Measurements from ENCODE around the gene WDPCP. TPM values are rescaled to one million over a fixed set of nuclear protein-coding genes. Genes with fewer than 3 reads are reported as not detected.

WDPCP gene
- total and polyA plus RNA-seq, 2 of the 8 experiments (the other 6 are each of a cell fraction or from before 2014, with no cell fraction given): 9.3 to 25.8 TPM

DNA sequence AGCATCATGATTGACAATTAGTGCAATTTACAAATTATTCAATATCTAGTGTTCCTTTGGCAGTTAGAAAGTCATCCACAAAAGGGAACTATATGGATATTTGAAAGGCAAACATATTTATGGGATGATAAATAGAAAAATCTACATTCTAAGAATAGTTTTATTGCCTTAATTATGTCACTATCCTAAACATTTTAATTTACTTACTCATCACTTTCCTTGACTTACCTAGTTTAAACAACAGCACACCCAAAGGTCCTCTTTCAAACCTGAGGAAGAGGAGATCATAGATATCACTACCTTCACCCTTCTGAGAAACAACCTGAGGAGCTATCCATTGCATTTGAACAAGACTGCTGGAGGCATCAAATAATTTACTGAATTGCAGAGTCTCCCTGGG, 184.5 kb downstream of the WDPCP start:
- Histone ChIP-seq H4K8ac (ENCODE audit: extremely low read depth, insufficient read depth, low read length) (no peak overlapping the region), H3K27me3 (replicated peaks in 1 of 4; ENCODE audit: control insufficient read depth in 3 of 4, extremely low read depth in 1 of 4, insufficient read depth in 3 of 4, low read length in 3 of 4) (no peaks in the 10 kb centered on the region), H4K5ac (ENCODE audit: insufficient read length, low read depth, low read length) (no peak overlapping the region), H3K79me1 (ENCODE audit: low read depth, low read length) (no peaks in the 10 kb centered on the region), H3K23ac (ENCODE audit: insufficient read length) (no peak overlapping the region), H3K4me2 (ENCODE audit: insufficient read depth in 1 of 2, low read depth in 2 of 2, low read length in 2 of 2) (no peak overlapping the region), H4K91ac (replicated peaks; ENCODE audit: insufficient read length, low read length) (no peak overlapping the region), H3K36me3 (ENCODE audit: control insufficient read depth in 2 of 4, insufficient read depth in 4 of 4, low read length in 3 of 4) (peaks cover 0 to 10% (median 2%) of the 10 kb centered on the region in 4 experiments; a peak in 3 of 8 replicates), H2AK5ac (ENCODE audit: low read depth, low read length) (no peak overlapping the region), H3K9ac (replicated peaks in 1 of 4; ENCODE audit: extremely low read depth in 1 of 4, low read depth in 3 of 4, low read length in 3 of 4) (no peak overlapping the region), H2BK15ac (ENCODE audit: low read length) (no peak overlapping the region), H3K4me1 (replicated peaks in 1 of 4; ENCODE audit: control insufficient read depth in 3 of 4, insufficient read depth in 4 of 4, low read length in 3 of 4) (0 out of 7 replicates have a peak, but pooled peaks cover 0 to 2% (median 0%) of the 10 kb centered on the region in 4 experiments), H3K18ac (ENCODE audit: extremely low read depth, low read length) (no peak overlapping the region), H2BK120ac (replicated peaks; ENCODE audit: low read depth, low read length) (no peak overlapping the region), H3K14ac (ENCODE audit: insufficient read length) (no peak overlapping the region), H3K23me2 (ENCODE audit: low read depth, low read length) (peaks cover 2% of the 10 kb centered on the region; the same call in 1 of the 2 replicates), H4K20me1 (replicated peaks in 1 of 2; ENCODE audit: control insufficient read depth in 1 of 2, insufficient read depth in 2 of 2, low read length in 2 of 2) (no peaks in the 10 kb centered on the region), H3K56ac (replicated peaks; ENCODE audit: insufficient read length, low read depth, low read length) (no peak overlapping the region), H2BK5ac (ENCODE audit: low read depth, low read length) (no peak overlapping the region), H3K27ac (ENCODE audit: low read depth, low read length) (no peak overlapping the region), H3K9me3 (ENCODE audit: insufficient read depth in 2 of 2, low read depth in 1 of 2, low read length in 1 of 2) (peaks cover 2 to 4% of the 10 kb centered on the region in 2 experiments; a peak in 2 of 4 replicates), H3K79me2 (ENCODE audit: control insufficient read depth in 1 of 2, insufficient read depth in 2 of 2, low read length in 2 of 2) (no peaks in the 10 kb centered on the region), H3K4me3 (ENCODE audit: extremely low read depth in 1 of 4, insufficient read depth in 2 of 4, low read depth in 3 of 4, low read length in 4 of 4) (no peak overlapping the region), H2BK20ac (ENCODE audit: low read length) (no peak overlapping the region), H3K4ac (replicated peaks; ENCODE audit: insufficient read length, low read depth, low read length) (no peak overlapping the region), H2BK12ac (ENCODE audit: low read depth, low read length) (no peak overlapping the region), H2AFZ (ENCODE audit: low read length) (no peak overlapping the region)
- TF ChIP-seq MAFK (IDR thresholded peaks at IDR 0.05; ENCODE audit: low read depth, low read length): no peak
- no peak for TF ChIP-seq POLR2A (IDR thresholded peaks at IDR 0.05; ENCODE audit: control extremely low read depth in 1 of 2, low read depth in 2 of 2, low read length in 2 of 2)
- no peak for TF ChIP-seq RFX5 (IDR thresholded peaks at IDR 0.05; ENCODE audit: borderline replicate concordance, low read depth, low read length)
- no peak for TF ChIP-seq KDM1A (IDR thresholded peaks at IDR 0.05; ENCODE audit: borderline replicate concordance, low read length)
- TF ChIP-seq, protein P1, sequence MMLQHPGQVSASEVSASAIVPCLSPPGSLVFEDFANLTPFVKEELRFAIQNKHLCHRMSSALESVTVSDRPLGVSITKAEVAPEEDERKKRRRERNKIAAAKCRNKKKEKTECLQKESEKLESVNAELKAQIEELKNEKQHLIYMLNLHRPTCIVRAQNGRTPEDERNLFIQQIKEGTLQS (IDR thresholded peaks at IDR 0.05; ENCODE audit: insufficient read depth, low read depth, low read length): no peak
- TF ChIP-seq CHD2 (IDR thresholded peaks at IDR 0.05; ENCODE audit: low read length): no peak
- no peak for TF ChIP-seq SIRT6 (IDR thresholded peaks at IDR 0.05; ENCODE audit: low read length)
- no peak for TF ChIP-seq RXRA (IDR thresholded peaks at IDR 0.05; ENCODE audit: insufficient read depth, low read depth, low read length)
- TF ChIP-seq, protein P2, sequence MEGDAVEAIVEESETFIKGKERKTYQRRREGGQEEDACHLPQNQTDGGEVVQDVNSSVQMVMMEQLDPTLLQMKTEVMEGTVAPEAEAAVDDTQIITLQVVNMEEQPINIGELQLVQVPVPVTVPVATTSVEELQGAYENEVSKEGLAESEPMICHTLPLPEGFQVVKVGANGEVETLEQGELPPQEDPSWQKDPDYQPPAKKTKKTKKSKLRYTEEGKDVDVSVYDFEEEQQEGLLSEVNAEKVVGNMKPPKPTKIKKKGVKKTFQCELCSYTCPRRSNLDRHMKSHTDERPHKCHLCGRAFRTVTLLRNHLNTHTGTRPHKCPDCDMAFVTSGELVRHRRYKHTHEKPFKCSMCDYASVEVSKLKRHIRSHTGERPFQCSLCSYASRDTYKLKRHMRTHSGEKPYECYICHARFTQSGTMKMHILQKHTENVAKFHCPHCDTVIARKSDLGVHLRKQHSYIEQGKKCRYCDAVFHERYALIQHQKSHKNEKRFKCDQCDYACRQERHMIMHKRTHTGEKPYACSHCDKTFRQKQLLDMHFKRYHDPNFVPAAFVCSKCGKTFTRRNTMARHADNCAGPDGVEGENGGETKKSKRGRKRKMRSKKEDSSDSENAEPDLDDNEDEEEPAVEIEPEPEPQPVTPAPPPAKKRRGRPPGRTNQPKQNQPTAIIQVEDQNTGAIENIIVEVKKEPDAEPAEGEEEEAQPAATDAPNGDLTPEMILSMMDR (IDR thresholded peaks at IDR 0.05; ENCODE audit: control extremely low read depth in 1 of 3, insufficient read depth in 1 of 3, low read depth in 1 of 3, low read length in 3 of 3): no peak
- no peak for TF ChIP-seq RAD21 (IDR thresholded peaks at IDR 0.05 in 1 of 2, conservative IDR thresholded peaks at IDR 0.05 in 1 of 2; ENCODE audit: low read depth in 2 of 2, low read length in 2 of 2)
- no peak for TF ChIP-seq POLR2AphosphoS5 (IDR thresholded peaks at IDR 0.05; ENCODE audit: low read depth, low read length)
- TF ChIP-seq SP2 (IDR thresholded peaks at IDR 0.05; ENCODE audit: low read length): no peak
- ChIA-PET CTCF (ENCODE audit: partially characterized antibody) (no interaction called here), POLR2A (ENCODE audit: partially characterized antibody) (no interaction called here)
- DNase-seq (ENCODE audit: low read depth in 1 of 2, low spot score in 2 of 2): no peak
- no peak for FAIRE-seq
